HG03039 (cell line): ENCODE data around the gene CASTOR1.

Experiments
- ATAC-seq: cut with Tn5 transposase; IDR thresholded peaks from one replicate; pipeline ENCODE4 v1.9.1; 2021; ENCODE audit warnings: mild to moderate bottlenecking, moderate library complexity; ENCODE audit not compliant: unreplicated experiment

The CASTOR1 gene

GRCh38 chr22:30320021-30320556 is 30.8 kb upstream of the CASTOR1 start:
- ATAC-seq = no peak

GRCh38 chr22:30318799-30319419 is 29.6 kb upstream of the CASTOR1 start:
- ATAC-seq = no peak

- ATAC-seq = no peak
Measured at GRCh38 chr22:30317778-30318177, 28.5 kb upstream of the CASTOR1 start.

GRCh38 chr22:30315962-30316576 is 26.8 kb upstream of the CASTOR1 start:
- no peak for ATAC-seq

- ATAC-seq = no peak
Measured at GRCh38 chr22:30314915-30315314, 25.6 kb upstream of the CASTOR1 start.

- no peak for ATAC-seq
Measured at GRCh38 chr22:30313527-30314363, 24.4 kb upstream of the CASTOR1 start.

- no peak for ATAC-seq
Measured at GRCh38 chr22:30312053-30312452, 22.7 kb upstream of the CASTOR1 start.

GRCh38 chr22:30310881-30311771 is 21.8 kb upstream of the CASTOR1 start:
- ATAC-seq = no peak

GRCh38 chr22:30309951-30310741 is 20.8 kb upstream of the CASTOR1 start:
- no peak for ATAC-seq

- peak; percentile 38 for ATAC-seq
Measured at GRCh38 chr22:30308518-30309230, 19.4 kb upstream of the CASTOR1 start.

GRCh38 chr22:30308093-30308492 is 18.8 kb upstream of the CASTOR1 start:
- ATAC-seq = no peak

- ATAC-seq = no peak
Measured at GRCh38 chr22:30307041-30307574, 17.8 kb upstream of the CASTOR1 start.

GRCh38 chr22:30306627-30307011 is 17.3 kb upstream of the CASTOR1 start:
- no peak for ATAC-seq

- ATAC-seq = no peak
Measured at GRCh38 chr22:30305906-30306626, 16.8 kb upstream of the CASTOR1 start.

GRCh38 chr22:30305519-30305905 is 16.2 kb upstream of the CASTOR1 start:
- no peak for ATAC-seq

- ATAC-seq = no peak
Measured at GRCh38 chr22:30304495-30305244, 15.4 kb upstream of the CASTOR1 start.

- ATAC-seq = no peak
Measured at GRCh38 chr22:30302810-30303138, 13.5 kb upstream of the CASTOR1 start.
